ENCODE measurements around the gene XNDC1N.

DNA sequence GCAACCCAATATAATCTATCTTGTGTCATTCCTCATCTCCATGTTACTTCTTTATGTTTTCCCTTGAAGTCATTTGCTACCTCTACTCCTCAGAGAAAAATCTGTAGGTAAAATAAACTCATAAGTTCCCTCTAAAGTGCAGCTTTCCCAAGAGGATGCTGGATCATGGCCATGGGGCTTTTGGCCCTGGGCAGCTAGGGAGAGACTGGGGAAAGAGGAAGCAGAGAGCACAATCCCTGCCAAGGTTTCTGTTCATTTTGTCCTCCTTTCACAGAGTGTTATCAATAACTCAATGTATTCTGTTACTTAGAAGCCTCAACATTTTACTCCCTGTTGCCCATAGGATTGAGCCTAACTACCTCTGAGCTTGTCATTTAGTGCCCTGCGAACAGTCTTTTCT, 9.4 kb upstream of the XNDC1N start:
- TF ChIP-seq, protein P1, sequence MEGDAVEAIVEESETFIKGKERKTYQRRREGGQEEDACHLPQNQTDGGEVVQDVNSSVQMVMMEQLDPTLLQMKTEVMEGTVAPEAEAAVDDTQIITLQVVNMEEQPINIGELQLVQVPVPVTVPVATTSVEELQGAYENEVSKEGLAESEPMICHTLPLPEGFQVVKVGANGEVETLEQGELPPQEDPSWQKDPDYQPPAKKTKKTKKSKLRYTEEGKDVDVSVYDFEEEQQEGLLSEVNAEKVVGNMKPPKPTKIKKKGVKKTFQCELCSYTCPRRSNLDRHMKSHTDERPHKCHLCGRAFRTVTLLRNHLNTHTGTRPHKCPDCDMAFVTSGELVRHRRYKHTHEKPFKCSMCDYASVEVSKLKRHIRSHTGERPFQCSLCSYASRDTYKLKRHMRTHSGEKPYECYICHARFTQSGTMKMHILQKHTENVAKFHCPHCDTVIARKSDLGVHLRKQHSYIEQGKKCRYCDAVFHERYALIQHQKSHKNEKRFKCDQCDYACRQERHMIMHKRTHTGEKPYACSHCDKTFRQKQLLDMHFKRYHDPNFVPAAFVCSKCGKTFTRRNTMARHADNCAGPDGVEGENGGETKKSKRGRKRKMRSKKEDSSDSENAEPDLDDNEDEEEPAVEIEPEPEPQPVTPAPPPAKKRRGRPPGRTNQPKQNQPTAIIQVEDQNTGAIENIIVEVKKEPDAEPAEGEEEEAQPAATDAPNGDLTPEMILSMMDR (IDR thresholded peaks at IDR 0.05; ENCODE audit: low read length): no peak
- no peak for TF ChIP-seq EZH2 (IDR thresholded peaks at IDR 0.05; ENCODE audit: borderline replicate concordance, low read length)

All from OCI-LY1 (cell line).